CD4-positive, alpha-beta T cell treated with Interleukin-1 beta for 1 hour (primary cell): ENCODE measurements around the gene COP1.
"Not testable (repeated sequence)": the region's sequence is repeated elsewhere in the genome, so short reads cannot be mapped to it uniquely, and the experiment has no call there.

Experiments used
- DNase-seq, 2 donors: peaks; one replicate each; pipeline ENCODE4 v3.0.0-alpha.2; 2020 to 2022

COP1 gene

GRCh38 chr1:176029609-176030008 is 177.5 kb downstream of the COP1 start:
- DNase-seq = no peak

GRCh38 chr1:176029155-176029554 is 177.9 kb downstream of the COP1 start:
- DNase-seq = no peak

- not testable (repeated sequence) for DNase-seq
Observed at GRCh38 chr1:176027934-176028333, 179.2 kb downstream of the COP1 start.

- no peak for DNase-seq
Observed at GRCh38 chr1:176022574-176022973, 184.5 kb downstream of the COP1 start.

- DNase-seq = no peak
Observed at GRCh38 chr1:176017722-176018121, 189.4 kb downstream of the COP1 start.

GRCh38 chr1:176009951-176010350 is 197.1 kb downstream of the COP1 start:
- DNase-seq = no peak

GRCh38 chr1:176007756-176008389 is 199.2 kb downstream of the COP1 start:
- not testable (repeated sequence) for DNase-seq

- not testable (repeated sequence) for DNase-seq
Observed at GRCh38 chr1:175994660-175995059, 212.4 kb downstream of the COP1 start.

GRCh38 chr1:175992825-175993224 is 214.3 kb downstream of the COP1 start:
- not testable (repeated sequence) for DNase-seq

- DNase-seq = not testable (repeated sequence)
Observed at GRCh38 chr1:175992202-175992601, 214.9 kb downstream of the COP1 start.

- no peak for DNase-seq
Observed at GRCh38 chr1:175984813-175985212, 222.3 kb downstream of the COP1 start.

- DNase-seq = no peak
Observed at GRCh38 chr1:175984057-175984812, 222.9 kb downstream of the COP1 start.

GRCh38 chr1:175983363-175983762 is 223.7 kb downstream of the COP1 start:
- DNase-seq = not testable (repeated sequence)

- no peak for DNase-seq
Observed at GRCh38 chr1:175981128-175981527, 226.0 kb downstream of the COP1 start.

- DNase-seq = no peak
Observed at GRCh38 chr1:175978926-175979325, 228.2 kb downstream of the COP1 start.

- DNase-seq = no peak
Observed at GRCh38 chr1:175978476-175978875, 228.6 kb downstream of the COP1 start.

- no peak for DNase-seq
Observed at GRCh38 chr1:175976865-175977642, 230.0 kb downstream of the COP1 start.

GRCh38 chr1:175969231-175969630 is 237.9 kb downstream of the COP1 start:
- DNase-seq = no peak

- no peak for DNase-seq
Observed at GRCh38 chr1:175968486-175969172, 238.5 kb downstream of the COP1 start.

- no peak for DNase-seq
Observed at GRCh38 chr1:175963740-175964139, 243.3 kb downstream of the COP1 start.

GRCh38 chr1:175960169-175960568 is 246.9 kb downstream of the COP1 start:
- no peak for DNase-seq

- no peak for DNase-seq
Observed at GRCh38 chr1:175951627-175952026, 255.5 kb downstream of the COP1 start.

- no peak for DNase-seq
Observed at GRCh38 chr1:175947771-175948170, 259.3 kb downstream of the COP1 start.
